GM19324 (cell line): ENCODE results near the gene SMG9.

Experiments
- ATAC-seq: cut with Tn5 transposase; IDR thresholded peaks from one replicate; pipeline ENCODE4 v1.9.1; 2021; ENCODE audit warnings: mild to moderate bottlenecking, moderate library complexity; ENCODE audit not compliant: unreplicated experiment, low FRiP score

Gene SMG9

GRCh38 chr19:43754503-43755255 lies at the start of gene SMG9:
SMG9 (minus strand) TSS chr19:43754962; CDS start chr19:43750741, 4,221 bp downstream.
- peak; percentile 77 for ATAC-seq

- ATAC-seq = no peak
Observed at GRCh38 chr19:43804432-43804831, 49.7 kb upstream of the SMG9 start.

- ATAC-seq = no peak
Observed at GRCh38 chr19:43802216-43802951, 47.6 kb upstream of the SMG9 start, which contains the start of gene LYPD5. LYPD5 (minus strand) TSS chr19:43802447; CDS start chr19:43802380, 67 bp downstream.

- no peak for ATAC-seq
Observed at GRCh38 chr19:43799502-43800142, 44.9 kb upstream of the SMG9 start.

GRCh38 chr19:43798546-43799409 lies 44.0 kb upstream of the SMG9 start:
- ATAC-seq = no peak

- no peak for ATAC-seq
Observed at GRCh38 chr19:43798026-43798545, 43.3 kb upstream of the SMG9 start.

GRCh38 chr19:43797556-43797955 lies 42.8 kb upstream of the SMG9 start:
- ATAC-seq = no peak

GRCh38 chr19:43797118-43797517 lies 42.4 kb upstream of the SMG9 start:
- no peak for ATAC-seq

GRCh38 chr19:43790587-43790986 lies 35.8 kb upstream of the SMG9 start:
- no peak for ATAC-seq

GRCh38 chr19:43789029-43789428 lies 34.3 kb upstream of the SMG9 start:
- ATAC-seq = no peak

GRCh38 chr19:43786665-43787064 lies 31.9 kb upstream of the SMG9 start:
- no peak for ATAC-seq

- no peak for ATAC-seq
Observed at GRCh38 chr19:43784981-43785808, 30.4 kb upstream of the SMG9 start.

GRCh38 chr19:43784241-43784980 lies 29.6 kb upstream of the SMG9 start:
- no peak for ATAC-seq

- no peak for ATAC-seq
Observed at GRCh38 chr19:43783636-43784035, 28.9 kb upstream of the SMG9 start.

GRCh38 chr19:43782689-43783231 lies 28.0 kb upstream of the SMG9 start:
- no peak for ATAC-seq

- ATAC-seq = no peak
Observed at GRCh38 chr19:43782311-43782660, 27.5 kb upstream of the SMG9 start.

- ATAC-seq = no peak
Observed at GRCh38 chr19:43781630-43782310, 27.0 kb upstream of the SMG9 start.
